Measurements from ENCODE around the gene REV1. TPM values are rescaled to one million over a fixed set of nuclear protein-coding genes. Genes with fewer than 3 reads are reported as not detected.
"Not testable (repeated sequence)": the region's sequence is repeated elsewhere in the genome, so short reads cannot be mapped to it uniquely, and the experiment has no call there.

Gene REV1
- polyA plus RNA-seq, 1 donor: 44.0 TPM

DNA sequence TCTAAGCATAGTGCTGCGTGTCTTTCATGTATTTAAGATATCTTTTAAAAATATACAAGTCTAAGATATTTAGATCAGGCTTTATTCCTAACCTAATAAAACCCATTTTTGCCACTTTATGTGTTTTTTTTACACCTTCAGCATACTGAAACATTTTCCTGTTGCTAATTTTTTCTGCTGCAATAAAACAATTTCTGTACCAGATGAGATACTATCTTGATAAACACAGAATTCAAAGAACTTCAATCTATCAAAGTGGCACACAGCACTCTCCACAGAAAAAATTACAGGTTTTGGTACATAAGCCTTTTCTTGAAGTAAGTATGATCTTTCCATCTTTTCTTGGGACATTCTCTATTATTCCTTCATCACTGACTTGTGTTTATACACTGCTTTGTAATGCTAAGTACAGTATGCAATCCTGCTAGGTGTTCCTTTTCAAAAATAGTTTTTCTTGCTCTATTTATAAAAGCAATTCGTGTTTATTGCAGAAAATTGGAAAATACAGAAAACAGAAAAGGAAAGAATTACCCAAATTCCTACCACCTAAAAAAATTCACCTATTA, 16.2 kb downstream of the REV1 start:
- H3K4me1 ChIP-seq (ENCODE audit: control insufficient read depth, insufficient read depth, low read length): peaks cover 3% of the 10 kb centered on the region
- H3K27ac ChIP-seq (ENCODE audit: low read length): no peak overlapping the region
- 45% methylated on average over 2 of the region's 2 CpGs for WGBS (ENCODE audit: insufficient coverage, low lambda C conversion rate)

GRCh38 chr2:99472600-99472960, 17.2 kb downstream of the REV1 start:
- H3K36me3 ChIP-seq (ENCODE audit: control insufficient read depth, insufficient read depth, low read length): no peaks in the 10 kb centered on the region
- H3K4me3 ChIP-seq (ENCODE audit: low read length): no peak overlapping the region
- no peak overlapping the region for H3K27ac ChIP-seq (ENCODE audit: low read length)
- no peaks in the 10 kb centered on the region for H3K9me3 ChIP-seq (ENCODE audit: control insufficient read depth, low read depth, low read length)
- 100% methylated on average over 1 of the region's 1 CpG for WGBS (ENCODE audit: insufficient coverage, low lambda C conversion rate)
- no peak for DNase-seq
- H3K27me3 ChIP-seq (ENCODE audit: control insufficient read depth, insufficient read depth, low read length): no peaks in the 10 kb centered on the region
- H3K4me1 ChIP-seq (ENCODE audit: control insufficient read depth, insufficient read depth, low read length): no peaks in the 10 kb centered on the region

More for the DNA sequence above, 16.2 kb downstream of the REV1 start:
- H3K36me3 ChIP-seq (ENCODE audit: control insufficient read depth, insufficient read depth, low read length): no peaks in the 10 kb centered on the region
- no peak overlapping the region for H3K4me3 ChIP-seq (ENCODE audit: low read length)
- H3K27me3 ChIP-seq (ENCODE audit: control insufficient read depth, insufficient read depth, low read length): no peaks in the 10 kb centered on the region
- no peaks in the 10 kb centered on the region for H3K9me3 ChIP-seq (ENCODE audit: control insufficient read depth, low read depth, low read length)
- no peak for DNase-seq

GRCh38 chr2:99471654-99472599, 17.9 kb downstream of the REV1 start:
- DNase-seq: no peak
- WGBS (ENCODE audit: insufficient coverage, low lambda C conversion rate): 21% methylated on average over 2 of the region's 7 CpGs
- peaks cover under 1% of the 10 kb centered on the region for H3K4me1 ChIP-seq (ENCODE audit: control insufficient read depth, insufficient read depth, low read length)
- H3K9me3 ChIP-seq (ENCODE audit: control insufficient read depth, low read depth, low read length): no peaks in the 10 kb centered on the region
- no peaks in the 10 kb centered on the region for H3K36me3 ChIP-seq (ENCODE audit: control insufficient read depth, insufficient read depth, low read length)
- H3K4me3 ChIP-seq (ENCODE audit: low read length): no peak overlapping the region
- H3K27me3 ChIP-seq (ENCODE audit: control insufficient read depth, insufficient read depth, low read length): no peaks in the 10 kb centered on the region
- no peak overlapping the region for H3K27ac ChIP-seq (ENCODE audit: low read length)

DNA sequence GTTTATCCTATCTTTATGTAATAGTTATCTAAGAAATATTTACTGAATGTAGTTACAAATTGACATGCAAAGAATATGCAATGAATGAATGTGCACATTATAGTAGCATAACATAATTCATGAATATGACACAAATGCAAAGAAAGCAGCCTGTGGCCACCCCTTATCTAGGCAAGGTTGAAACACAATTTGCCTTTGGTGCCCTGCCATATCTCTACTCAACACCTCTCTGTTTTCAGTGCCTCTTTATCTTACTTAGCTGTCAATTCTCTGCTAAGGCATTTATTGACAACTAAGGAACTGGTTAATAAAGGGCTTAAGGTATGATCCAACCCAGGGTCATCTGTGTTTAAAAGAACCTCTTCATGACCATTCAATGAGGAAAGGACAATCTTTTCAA, 18.9 kb downstream of the REV1 start:
- Histone ChIP-seq H3K9me3 (ENCODE audit: control insufficient read depth, low read depth, low read length) (no peaks in the 10 kb centered on the region), H3K4me1 (ENCODE audit: control insufficient read depth, insufficient read depth, low read length) (peaks cover 3% of the 10 kb centered on the region), H3K4me3 (ENCODE audit: low read length) (no peak overlapping the region), H3K36me3 (ENCODE audit: control insufficient read depth, insufficient read depth, low read length) (no peaks in the 10 kb centered on the region), H3K27me3 (ENCODE audit: control insufficient read depth, insufficient read depth, low read length) (no peaks in the 10 kb centered on the region), H3K27ac (ENCODE audit: low read length) (no peak overlapping the region)
- peak in 1 of 2 donors; percentile 26 for DNase-seq

- H3K27me3 ChIP-seq (ENCODE audit: control insufficient read depth, insufficient read depth, low read length); H3K9me3 ChIP-seq (ENCODE audit: control insufficient read depth, low read depth, low read length); H3K27ac ChIP-seq (ENCODE audit: low read length); H3K4me3 ChIP-seq (ENCODE audit: low read length); DNase-seq; H3K4me1 ChIP-seq (ENCODE audit: control insufficient read depth, insufficient read depth, low read length); H3K36me3 ChIP-seq (ENCODE audit: control insufficient read depth, insufficient read depth, low read length): not testable (repeated sequence)
- no CpG with 5 or more reads among the region's 8 CpGs for WGBS (ENCODE audit: insufficient coverage, low lambda C conversion rate)
These were observed 19.4 kb downstream of the REV1 start for GRCh38 chr2:99470459-99470858.

DNA sequence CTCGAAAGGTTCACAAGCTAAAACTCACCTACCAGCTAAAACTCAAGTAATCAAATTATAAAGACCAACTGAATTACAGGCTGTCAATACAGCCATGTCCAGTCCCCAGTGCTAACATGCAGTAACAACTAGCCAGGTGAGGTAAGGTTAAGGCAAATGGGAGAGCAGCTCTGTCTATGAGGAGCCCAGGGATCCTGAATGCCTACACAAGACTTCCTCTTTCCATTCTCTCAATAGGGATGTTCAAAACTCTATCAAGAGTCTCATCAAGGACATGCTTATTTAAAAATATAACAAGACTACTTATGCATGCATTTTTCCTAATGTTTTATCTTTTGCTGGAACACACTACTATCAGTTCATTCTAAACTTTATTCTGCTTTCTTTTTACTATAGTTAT, 20.4 kb downstream of the REV1 start:
- no peaks in the 10 kb centered on the region for H3K36me3 ChIP-seq (ENCODE audit: control insufficient read depth, insufficient read depth, low read length)
- H3K27ac ChIP-seq (ENCODE audit: low read length): no peak overlapping the region
- no peak overlapping the region for H3K4me3 ChIP-seq (ENCODE audit: low read length)
- H3K4me1 ChIP-seq (ENCODE audit: control insufficient read depth, insufficient read depth, low read length): peaks cover 3% of the 10 kb centered on the region
- no CpG with 5 or more reads among the region's 1 CpG for WGBS (ENCODE audit: insufficient coverage, low lambda C conversion rate)
- no peaks in the 10 kb centered on the region for H3K27me3 ChIP-seq (ENCODE audit: control insufficient read depth, insufficient read depth, low read length)
- no peak for DNase-seq
- no peaks in the 10 kb centered on the region for H3K9me3 ChIP-seq (ENCODE audit: control insufficient read depth, low read depth, low read length)

DNA sequence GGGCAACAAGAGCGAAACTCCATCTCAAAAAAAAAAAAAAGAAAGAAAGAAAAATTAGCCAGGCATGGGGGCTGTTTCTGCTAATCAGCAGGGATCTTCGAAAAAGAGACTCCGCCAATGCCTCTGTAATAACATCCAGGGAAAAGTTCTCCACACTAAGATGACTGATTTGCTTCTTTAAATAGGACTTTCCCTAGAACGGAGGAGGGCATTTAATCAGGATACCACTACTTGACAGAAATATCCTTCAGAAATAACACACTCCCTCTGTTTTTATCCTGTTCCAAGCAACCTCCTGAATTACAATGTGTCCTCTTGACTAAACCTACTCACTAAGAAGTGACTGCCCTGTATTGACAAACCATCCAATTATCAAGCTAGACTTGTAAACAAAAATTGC, 21.7 kb downstream of the REV1 start:
- no peak overlapping the region for H3K4me3 ChIP-seq (ENCODE audit: low read length)
- H3K27me3 ChIP-seq (ENCODE audit: control insufficient read depth, insufficient read depth, low read length): no peaks in the 10 kb centered on the region
- 60% methylated on average over 1 of the region's 4 CpGs for WGBS (ENCODE audit: insufficient coverage, low lambda C conversion rate)
- H3K27ac ChIP-seq (ENCODE audit: low read length): no peak overlapping the region
- peaks cover 3% of the 10 kb centered on the region for H3K4me1 ChIP-seq (ENCODE audit: control insufficient read depth, insufficient read depth, low read length)
- H3K9me3 ChIP-seq (ENCODE audit: control insufficient read depth, low read depth, low read length): no peaks in the 10 kb centered on the region
- H3K36me3 ChIP-seq (ENCODE audit: control insufficient read depth, insufficient read depth, low read length): no peaks in the 10 kb centered on the region
- DNase-seq: no peak

- Histone ChIP-seq H3K4me1 (ENCODE audit: control insufficient read depth, insufficient read depth, low read length) (peaks cover 3% of the 10 kb centered on the region), H3K4me3 (ENCODE audit: low read length) (no peak overlapping the region), H3K9me3 (ENCODE audit: control insufficient read depth, low read depth, low read length) (no peaks in the 10 kb centered on the region), H3K27me3 (ENCODE audit: control insufficient read depth, insufficient read depth, low read length) (no peaks in the 10 kb centered on the region), H3K27ac (ENCODE audit: low read length) (no peak overlapping the region), H3K36me3 (ENCODE audit: control insufficient read depth, insufficient read depth, low read length) (peaks cover 5% of the 10 kb centered on the region)
- WGBS (ENCODE audit: insufficient coverage, low lambda C conversion rate): no CpG with 5 or more reads among the region's 3 CpGs
- DNase-seq: peak in 1 of 2 donors; percentile 26
These were observed 22.4 kb downstream of the REV1 start for GRCh38 chr2:99467390-99467789.

DNA sequence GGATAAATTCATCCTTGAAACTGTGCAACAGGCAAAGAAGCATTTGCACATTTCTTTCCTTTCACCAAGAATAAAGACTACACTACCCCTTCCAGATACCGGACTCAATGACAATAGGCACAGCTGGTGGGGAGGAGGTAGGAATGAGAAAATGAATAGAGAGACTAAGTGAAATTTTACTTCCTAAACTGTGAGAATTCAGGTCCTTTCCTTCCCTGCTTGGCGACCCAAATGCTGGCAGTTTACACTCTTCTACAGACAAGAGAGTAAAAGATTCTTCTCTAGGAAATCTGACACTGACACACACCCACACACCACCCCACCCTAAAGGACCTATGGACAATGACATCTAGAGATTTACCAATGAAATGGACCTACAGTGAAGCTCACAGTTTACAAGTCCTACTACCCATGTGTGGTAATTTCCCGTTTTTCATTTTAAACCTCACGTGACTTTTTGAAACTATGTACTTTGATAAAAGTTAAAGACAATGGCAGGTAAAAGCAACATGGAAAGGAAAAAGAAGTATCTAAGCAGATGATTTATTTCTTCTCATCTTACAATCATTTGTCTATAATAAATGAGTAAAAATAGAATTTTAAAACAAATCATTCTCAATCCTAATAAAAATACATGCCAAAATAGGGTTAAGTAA, 27.9 kb downstream of the REV1 start:
- WGBS (ENCODE audit: insufficient coverage, low lambda C conversion rate): 100% methylated on average over 2 of the region's 4 CpGs
- Histone ChIP-seq H3K9me3 (ENCODE audit: control insufficient read depth, low read depth, low read length) (no peaks in the 10 kb centered on the region), H3K27ac (ENCODE audit: low read length) (no peak overlapping the region), H3K4me1 (ENCODE audit: control insufficient read depth, insufficient read depth, low read length) (peaks cover 3% of the 10 kb centered on the region), H3K4me3 (ENCODE audit: low read length) (no peak overlapping the region), H3K36me3 (ENCODE audit: control insufficient read depth, insufficient read depth, low read length) (peaks cover 23% of the 10 kb centered on the region), H3K27me3 (ENCODE audit: control insufficient read depth, insufficient read depth, low read length) (no peaks in the 10 kb centered on the region)
- no peak for DNase-seq

DNA sequence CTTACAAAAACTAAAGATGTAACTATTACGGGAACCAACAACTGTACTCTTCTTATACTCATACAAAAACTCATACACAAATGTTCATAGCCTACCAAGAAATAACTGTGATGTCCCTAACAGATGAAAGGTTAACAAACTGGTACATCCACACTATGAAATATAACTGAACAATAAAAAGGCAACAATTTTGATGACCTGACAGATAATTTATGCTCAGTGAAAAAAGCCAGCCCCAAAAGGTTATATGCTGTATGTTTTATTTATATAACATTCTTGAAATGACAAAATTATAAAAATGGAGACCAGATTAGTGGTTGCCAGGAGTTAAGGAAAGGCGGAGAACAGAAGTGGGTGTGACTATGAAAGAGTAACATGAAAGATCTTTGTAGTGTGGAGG, 31.3 kb downstream of the REV1 start:
- no peak overlapping the region for H3K27ac ChIP-seq (ENCODE audit: low read length)
- no peaks in the 10 kb centered on the region for H3K27me3 ChIP-seq (ENCODE audit: control insufficient read depth, insufficient read depth, low read length)
- no peak for DNase-seq
- 100% methylated on average over 1 of the region's 2 CpGs for whole genome bisulfite sequencing (ENCODE audit: insufficient coverage, low lambda C conversion rate)
- H3K9me3 ChIP-seq (ENCODE audit: control insufficient read depth, low read depth, low read length): no peaks in the 10 kb centered on the region
- peaks cover 39% of the 10 kb centered on the region for H3K36me3 ChIP-seq (ENCODE audit: control insufficient read depth, insufficient read depth, low read length)
- no peaks in the 10 kb centered on the region for H3K4me1 ChIP-seq (ENCODE audit: control insufficient read depth, insufficient read depth, low read length)
- H3K4me3 ChIP-seq (ENCODE audit: low read length): no peak overlapping the region
